Kidney (tissue), 14 donors: ENCODE data around the gene CDH13. TPM values are rescaled to one million over a fixed set of nuclear protein-coding genes. Genes with fewer than 3 reads are reported as not detected.

Experiments used
- DNase-seq, 5 donors: peaks; one replicate each; pipeline ENCODE4 v3.0.0-alpha.2; 2013 to 2020
- FAIRE-seq: peaks from 2 replicates; lab custom pipeline; 2012; peaks lifted over from hg19 to GRCh38; lab: Jason Lieb, UNC
- H3K27ac ChIP-seq, 2 donors: one replicate each; pipeline ENCODE4 v1.7.0; 2013; ENCODE audit warnings: low read depth in 2 of 2, low read length in 2 of 2, inconsistent platforms in 1 of 2
- H3K27me3 ChIP-seq: one replicate; pipeline ENCODE4 v1.7.1; 2013; ENCODE audit warnings: low read length, inconsistent platforms; ENCODE audit not compliant: control insufficient read depth, insufficient read depth
- H3K36me3 ChIP-seq, 3 donors: one replicate each; pipeline versions ENCODE4 v1.7.0 to v1.7.1; 2013; ENCODE audit warnings: low read length in 3 of 3, control low read depth in 1 of 3, inconsistent platforms in 1 of 3; ENCODE audit not compliant: insufficient read depth in 3 of 3, control insufficient read depth in 2 of 3
- H3K4me1 ChIP-seq, 3 donors: one replicate each; pipeline versions ENCODE4 v1.7.0 to v1.7.1; 2013; ENCODE audit warnings: low read length in 3 of 3, inconsistent platforms in 1 of 3, low read depth in 1 of 3; ENCODE audit not compliant: control insufficient read depth in 2 of 3, insufficient read depth in 2 of 3
- H3K4me3 ChIP-seq, 3 donors: one replicate each; pipeline versions ENCODE4 v1.7.0 to v1.8.1; 2013; ENCODE audit warnings: low read length in 3 of 3, control low read depth in 1 of 3, inconsistent platforms in 1 of 3
- H3K9ac ChIP-seq, 3 donors: one replicate each; pipeline versions ENCODE4 v1.7.0 to v1.7.1; 2013; ENCODE audit warnings: low read length in 3 of 3, control low read depth in 1 of 3, inconsistent platforms in 1 of 3
- H3K9me3 ChIP-seq, 3 donors: one replicate each; pipeline versions ENCODE4 v1.7.0 to v1.7.1; 2013; ENCODE audit warnings: low read length in 3 of 3, control low read depth in 1 of 3, inconsistent platforms in 1 of 3; ENCODE audit not compliant: control insufficient read depth in 2 of 3, insufficient read depth in 1 of 3
- intact Hi-C: fragments of 100-400 bp; cut with DNase I; formaldehyde crosslinking; loops from one replicate; pipeline ENCODE4 v1.11.1; 2022
- polyA plus RNA-seq: library from polyadenylated mRNA; stranded (reverse); fragments of 350-450 nt; fragmentation: Illumina TruSeq; extraction: RNeasy Lipid Tissue Mini Kit (QIAGEN cat#74804); gene quantifications from one replicate; pipeline ENCODE4 v1.2.3, GENCODE V29; 2014; ENCODE audit warnings: low read depth, low replicate concordance; ENCODE audit not compliant: insufficient read depth
- total RNA-seq: library from RNA; stranded (reverse); fragmentation: NEBNext Ultra II Directional; extraction: Animal tissue kit (Norgen Biotek cat#: 25700); gene quantifications from one replicate; pipeline ENCODE4 v1.2.1, GENCODE V29; 2021
- TF ChIP-seq, protein P1 (sequence below): IDR thresholded peaks from 3 replicates; pipeline ENCODE4 v1.5.1; 2012; ENCODE audit warnings: mild to moderate bottlenecking, moderate library complexity, borderline replicate concordance; ENCODE audit not compliant: insufficient read depth; ENCODE audit errors: extremely low read depth
- donor health status: control.
- donor health status: control.
- donor health status: control.
- donor health status: control.
- donor health status: control.
- donor health status: DM: yes; HTN: yes; CAD: no.
- donor health status: Normal renal cell carcinoma (clear cell type).

CDH13 gene
- total and polyA plus RNA-seq, 2 donors from 2014 or later = 4.8 to 13.8 TPM

DNA sequence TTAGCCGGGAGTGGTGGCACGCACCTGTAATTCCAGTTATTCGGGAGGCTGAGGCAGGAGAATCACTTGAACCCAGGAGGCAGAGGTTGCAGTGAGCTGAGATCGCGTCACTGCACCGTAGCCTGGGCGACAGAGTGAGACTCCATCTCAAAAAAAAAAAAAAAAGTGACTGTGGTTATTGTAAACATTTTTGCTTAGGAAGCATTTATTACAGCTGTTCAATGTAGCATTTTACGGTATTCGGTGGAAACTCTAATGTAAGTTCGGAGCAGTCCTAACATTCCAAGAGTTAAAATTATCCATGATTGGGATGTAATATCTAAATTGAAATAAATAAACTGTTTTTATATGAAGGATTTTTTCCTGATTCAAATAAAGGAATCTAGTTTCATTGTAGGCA, 926.2 kb downstream of the CDH13 start:
- DNase-seq (no peak), FAIRE-seq (no peak)
- intact Hi-C loops = no loop called here
- no peak overlapping the region for H3K27ac ChIP-seq
- TF ChIP-seq, protein P1, sequence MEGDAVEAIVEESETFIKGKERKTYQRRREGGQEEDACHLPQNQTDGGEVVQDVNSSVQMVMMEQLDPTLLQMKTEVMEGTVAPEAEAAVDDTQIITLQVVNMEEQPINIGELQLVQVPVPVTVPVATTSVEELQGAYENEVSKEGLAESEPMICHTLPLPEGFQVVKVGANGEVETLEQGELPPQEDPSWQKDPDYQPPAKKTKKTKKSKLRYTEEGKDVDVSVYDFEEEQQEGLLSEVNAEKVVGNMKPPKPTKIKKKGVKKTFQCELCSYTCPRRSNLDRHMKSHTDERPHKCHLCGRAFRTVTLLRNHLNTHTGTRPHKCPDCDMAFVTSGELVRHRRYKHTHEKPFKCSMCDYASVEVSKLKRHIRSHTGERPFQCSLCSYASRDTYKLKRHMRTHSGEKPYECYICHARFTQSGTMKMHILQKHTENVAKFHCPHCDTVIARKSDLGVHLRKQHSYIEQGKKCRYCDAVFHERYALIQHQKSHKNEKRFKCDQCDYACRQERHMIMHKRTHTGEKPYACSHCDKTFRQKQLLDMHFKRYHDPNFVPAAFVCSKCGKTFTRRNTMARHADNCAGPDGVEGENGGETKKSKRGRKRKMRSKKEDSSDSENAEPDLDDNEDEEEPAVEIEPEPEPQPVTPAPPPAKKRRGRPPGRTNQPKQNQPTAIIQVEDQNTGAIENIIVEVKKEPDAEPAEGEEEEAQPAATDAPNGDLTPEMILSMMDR = no peak
- no peaks in the 10 kb centered on the region for H3K36me3 ChIP-seq
- H3K4me3 ChIP-seq = no peak overlapping the region
- H3K9me3 ChIP-seq = no peaks in the 10 kb centered on the region
- no peaks in the 10 kb centered on the region for H3K27me3 ChIP-seq
- no peaks in the 10 kb centered on the region for H3K4me1 ChIP-seq
- H3K9ac ChIP-seq = no peak overlapping the region

DNA sequence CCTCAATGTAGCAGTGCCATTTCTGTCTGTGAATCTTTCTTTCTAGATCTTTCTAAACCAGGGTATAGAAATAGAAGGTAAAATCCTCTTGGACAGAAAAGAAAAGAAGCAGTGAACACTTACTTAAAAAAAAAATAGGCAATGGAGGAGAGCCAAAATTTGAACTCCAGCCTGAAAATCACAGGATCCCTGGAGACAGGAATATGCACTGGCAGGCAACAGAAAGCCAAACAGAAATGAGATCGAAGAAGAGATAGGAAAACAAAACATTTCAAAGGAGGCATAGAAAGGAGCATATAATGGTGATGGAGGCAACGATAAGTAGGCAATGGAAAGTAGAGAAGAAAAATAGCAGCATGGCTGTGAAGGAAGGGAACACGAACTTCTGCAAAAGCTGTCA, 927.3 kb downstream of the CDH13 start:
- Histone ChIP-seq H3K9ac (no peak overlapping the region), H3K9me3 (no peaks in the 10 kb centered on the region), H3K27ac (no peak overlapping the region), H3K4me1 (no peaks in the 10 kb centered on the region), H3K27me3 (no peaks in the 10 kb centered on the region), H3K4me3 (no peak overlapping the region), H3K36me3 (no peaks in the 10 kb centered on the region)
- TF ChIP-seq, protein P1 = no peak
- FAIRE-seq (no peak), DNase-seq (no peak)
- intact Hi-C loops = no loop called here

DNA sequence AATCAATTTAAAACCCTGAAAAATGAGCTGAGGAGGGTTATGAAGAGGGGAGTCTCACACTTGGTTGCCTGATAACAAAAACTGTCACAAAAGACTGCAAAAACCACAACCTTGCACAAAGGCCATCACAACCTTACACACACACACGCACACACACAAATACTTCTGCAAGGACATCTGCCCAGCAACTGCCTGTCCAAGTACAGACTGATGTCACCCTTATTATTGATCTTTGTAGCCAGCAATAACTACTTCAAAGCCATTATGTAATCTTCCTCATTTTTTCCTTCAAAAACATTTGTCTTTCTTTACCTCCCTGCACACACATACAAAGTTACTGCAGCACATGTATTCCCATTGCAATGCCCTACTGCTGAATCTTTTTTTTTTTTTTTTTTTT, 927.8 kb downstream of the CDH13 start:
- Histone ChIP-seq H3K27me3 (no peaks in the 10 kb centered on the region), H3K4me3 (no peak overlapping the region), H3K4me1 (no peaks in the 10 kb centered on the region), H3K9me3 (no peaks in the 10 kb centered on the region), H3K36me3 (no peaks in the 10 kb centered on the region), H3K9ac (no peak overlapping the region), H3K27ac (no peak overlapping the region)
- TF ChIP-seq, protein P1 = no peak
- intact Hi-C loops = no loop called here
- FAIRE-seq (no peak), DNase-seq (no peak)

DNA sequence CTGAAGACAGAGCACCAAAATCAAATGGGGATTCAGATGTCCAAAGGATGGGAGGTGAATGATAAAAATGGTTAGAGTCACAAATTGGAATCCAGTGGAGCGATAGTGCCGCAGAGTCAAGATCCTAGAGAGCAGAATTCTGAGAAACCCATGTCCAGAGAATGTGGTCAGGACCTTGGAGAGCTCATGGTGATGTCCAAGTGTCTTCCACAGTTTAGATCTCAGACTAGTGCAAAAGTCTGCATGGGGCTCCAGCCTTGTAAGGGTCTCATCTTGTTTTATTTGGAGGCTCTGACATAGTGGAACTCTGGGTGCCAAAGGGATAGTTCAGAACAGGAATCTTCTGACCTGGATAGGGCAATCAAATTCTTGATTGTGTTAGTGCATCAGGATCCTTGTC, 935.1 kb downstream of the CDH13 start:
- Histone ChIP-seq H3K36me3 (no peaks in the 10 kb centered on the region), H3K4me1 (no peaks in the 10 kb centered on the region), H3K9ac (no peak overlapping the region), H3K27ac (no peak overlapping the region), H3K4me3 (no peak overlapping the region), H3K27me3 (no peaks in the 10 kb centered on the region), H3K9me3 (no peaks in the 10 kb centered on the region)
- peak in 3 of 5 donors; percentile 44 to 74 (median 64) for DNase-seq
- TF ChIP-seq, protein P1 = no peak
- no peak for FAIRE-seq
- intact Hi-C loops = no loop called here
